Fibroblast of lung (primary cell): ENCODE data around the gene NPPC. TPM values are rescaled to one million over a fixed set of nuclear protein-coding genes. Genes with fewer than 3 reads are reported as not detected.

Experiments
- DNase-seq, 2 donors: peaks; one replicate each; pipeline versions ENCODE4 v3.0.0 to v3.0.0-alpha.2; 2010; ENCODE audit warnings: low read depth in 2 of 2
- H2AFZ ChIP-seq: 2 replicates; pipeline ENCODE4 v1.5.1; 2012; ENCODE audit warnings: low read length, control low read depth, inconsistent platforms
- H3K27ac ChIP-seq: 2 replicates; pipeline ENCODE4 v1.5.1; 2011; ENCODE audit warnings: low read length, control low read depth; ENCODE audit not compliant: insufficient read depth
- H3K27me3 ChIP-seq: 2 replicates; pipeline ENCODE4 v1.5.1; 2011; ENCODE audit warnings: mild to moderate bottlenecking, low read length; ENCODE audit not compliant: control insufficient read depth, insufficient read depth
- H3K36me3 ChIP-seq: 2 replicates; pipeline ENCODE4 v1.5.1; 2011; ENCODE audit warnings: low read length; ENCODE audit not compliant: control insufficient read depth, insufficient read depth
- H3K4me1 ChIP-seq: 2 replicates; pipeline ENCODE4 v1.5.1; 2011; ENCODE audit warnings: low read length; ENCODE audit not compliant: control insufficient read depth, insufficient read depth; ENCODE audit errors: extremely low read depth
- H3K4me2 ChIP-seq: 2 replicates; pipeline ENCODE4 v1.5.1; 2011; ENCODE audit warnings: low read length, control low read depth; ENCODE audit not compliant: insufficient read depth; ENCODE audit errors: extremely low read depth
- H3K4me3 ChIP-seq, 4 experiments: fragments of 200-600 bp in 1 of 4; sonication (generic) in 1 of 4; replicated peaks in 1 of 4; 2 replicates each; pipeline ENCODE4 v1.5.1; 2011 to 2016; ENCODE audit warnings: low read length in 4 of 4, low read depth in 3 of 4, mild to moderate bottlenecking in 3 of 4, control low read depth in 2 of 4, inconsistent platforms in 1 of 4, mixed read lengths in 1 of 4; ENCODE audit not compliant: insufficient read depth in 1 of 4; ENCODE audit errors: control extremely low read depth in 1 of 4
- H3K79me2 ChIP-seq: 2 replicates; pipeline ENCODE4 v1.5.1; 2012; ENCODE audit warnings: mild to moderate bottlenecking, low read length, inconsistent platforms; ENCODE audit not compliant: control insufficient read depth, insufficient read depth
- H3K9ac ChIP-seq: 2 replicates; pipeline ENCODE4 v1.5.1; 2011; ENCODE audit warnings: mild to moderate bottlenecking, low read length, control low read depth; ENCODE audit not compliant: insufficient read depth
- H3K9me3 ChIP-seq: 2 replicates; pipeline ENCODE4 v1.5.1; 2012; ENCODE audit warnings: low read depth, low read length; ENCODE audit not compliant: control insufficient read depth, insufficient read depth
- H4K20me1 ChIP-seq: 2 replicates; pipeline ENCODE4 v1.5.1; 2011; ENCODE audit warnings: low read length; ENCODE audit not compliant: control insufficient read depth, insufficient read depth; ENCODE audit errors: extremely low read depth
- EZH2 ChIP-seq: IDR thresholded peaks from 2 replicates; pipeline ENCODE4 v1.5.1; 2012; ENCODE audit warnings: low read length, control low read depth, mild to moderate bottlenecking; ENCODE audit errors: missing control alignments
- polyA plus RNA-seq, 2 donors: library from polyadenylated mRNA; depleted of rRNA in 1 of 2; stranded (reverse) in 1 of 2; unstranded in 1 of 2; fragments of >200 nt; gene quantifications; 2 replicates each; pipeline ENCODE4 v1.2.1, GENCODE V29; 2011 to 2012; ENCODE audit warnings: missing spikeins in 1 of 2
- total RNA-seq: library from RNA; depleted of rRNA; stranded (reverse); fragments of >200 nt; gene quantifications from 2 replicates; pipeline ENCODE4 v1.2.1, GENCODE V29; 2014
- TF ChIP-seq, protein P1 (sequence below), 2 donors: IDR thresholded peaks in 1 of 2; conservative IDR thresholded peaks in 1 of 2; 1 replicate in 1 of 2; 2 replicates in 1 of 2; pipeline ENCODE4 v1.5.1; 2011 to 2012; ENCODE audit warnings: low read length in 2 of 2, control low read depth in 1 of 2, inconsistent platforms in 1 of 2, low read depth in 1 of 2, mild to moderate bottlenecking in 1 of 2

NPPC gene
- total and polyA plus RNA-seq, 2 donors (not counting 1 experiment from before 2014, with no cell fraction given): not detected

DNA sequence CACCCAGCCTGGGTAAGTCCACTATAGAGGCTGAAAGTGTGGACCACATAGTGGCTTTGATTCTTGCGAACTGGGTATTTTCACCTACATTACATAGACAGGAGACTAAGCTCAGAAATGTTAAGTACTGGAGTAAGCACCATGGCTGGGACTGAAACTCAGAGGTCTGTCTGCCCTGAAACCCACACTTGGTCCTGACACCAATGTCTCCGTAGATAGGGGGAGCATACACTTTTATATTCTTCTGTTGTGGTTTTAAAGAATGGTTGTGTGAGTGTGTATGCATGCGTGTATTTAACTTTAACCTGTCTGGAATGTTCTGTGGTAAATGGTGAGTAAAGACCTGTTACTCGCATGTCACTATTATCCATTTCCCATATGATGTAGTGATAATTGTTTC lies 10.3 kb upstream of the NPPC start:
- TF ChIP-seq, protein P1, sequence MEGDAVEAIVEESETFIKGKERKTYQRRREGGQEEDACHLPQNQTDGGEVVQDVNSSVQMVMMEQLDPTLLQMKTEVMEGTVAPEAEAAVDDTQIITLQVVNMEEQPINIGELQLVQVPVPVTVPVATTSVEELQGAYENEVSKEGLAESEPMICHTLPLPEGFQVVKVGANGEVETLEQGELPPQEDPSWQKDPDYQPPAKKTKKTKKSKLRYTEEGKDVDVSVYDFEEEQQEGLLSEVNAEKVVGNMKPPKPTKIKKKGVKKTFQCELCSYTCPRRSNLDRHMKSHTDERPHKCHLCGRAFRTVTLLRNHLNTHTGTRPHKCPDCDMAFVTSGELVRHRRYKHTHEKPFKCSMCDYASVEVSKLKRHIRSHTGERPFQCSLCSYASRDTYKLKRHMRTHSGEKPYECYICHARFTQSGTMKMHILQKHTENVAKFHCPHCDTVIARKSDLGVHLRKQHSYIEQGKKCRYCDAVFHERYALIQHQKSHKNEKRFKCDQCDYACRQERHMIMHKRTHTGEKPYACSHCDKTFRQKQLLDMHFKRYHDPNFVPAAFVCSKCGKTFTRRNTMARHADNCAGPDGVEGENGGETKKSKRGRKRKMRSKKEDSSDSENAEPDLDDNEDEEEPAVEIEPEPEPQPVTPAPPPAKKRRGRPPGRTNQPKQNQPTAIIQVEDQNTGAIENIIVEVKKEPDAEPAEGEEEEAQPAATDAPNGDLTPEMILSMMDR (conservative IDR thresholded peaks at IDR 0.05 in 1 of 2, IDR thresholded peaks at IDR 0.05 in 1 of 2; ENCODE audit: low read depth in 1 of 2, low read length in 2 of 2): no peak
- no peak for TF ChIP-seq EZH2
- DNase-seq: peak in 1 of 2 donors; percentile 49
- Histone ChIP-seq H3K79me2 (no peaks in the 10 kb centered on the region), H3K4me2 (no peak overlapping the region), H4K20me1 (no peaks in the 10 kb centered on the region), H3K9me3 (no peaks in the 10 kb centered on the region), H3K27me3 (peaks cover 6% of the 10 kb centered on the region), H2AFZ (no peak overlapping the region), H3K4me1 (no peaks in the 10 kb centered on the region), H3K27ac (no peak overlapping the region), H3K4me3 (no peak overlapping the region), H3K9ac (no peak overlapping the region), H3K36me3 (no peaks in the 10 kb centered on the region)

DNA sequence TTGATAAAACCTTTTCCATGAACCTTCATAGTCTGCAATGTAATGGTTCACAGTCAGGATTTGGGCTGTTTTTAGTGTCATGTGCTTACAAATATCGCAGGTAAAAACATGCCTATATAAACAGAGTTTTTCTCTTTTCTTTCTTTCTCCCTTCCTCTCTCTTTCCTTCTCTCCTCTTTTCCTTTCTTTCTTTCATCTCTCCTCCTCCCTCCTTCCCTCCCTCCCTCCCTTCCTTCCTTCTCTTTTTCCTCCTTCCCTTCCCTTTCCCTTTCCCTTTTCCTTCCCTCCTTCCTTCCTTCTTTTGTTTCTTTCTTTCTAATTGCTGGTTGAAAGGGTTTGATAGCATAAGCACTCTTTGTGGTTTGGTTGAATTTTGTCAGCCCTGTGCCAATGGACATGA lies 9.6 kb upstream of the NPPC start:
- H3K4me2 ChIP-seq: no peak overlapping the region
- H3K9me3 ChIP-seq: no peaks in the 10 kb centered on the region
- no peaks in the 10 kb centered on the region for H3K4me1 ChIP-seq
- H3K27ac ChIP-seq: no peak overlapping the region
- H3K4me3 ChIP-seq: no peak overlapping the region
- DNase-seq: no peak
- no peak overlapping the region for H2AFZ ChIP-seq
- H4K20me1 ChIP-seq: no peaks in the 10 kb centered on the region
- H3K36me3 ChIP-seq: no peaks in the 10 kb centered on the region
- H3K9ac ChIP-seq: no peak overlapping the region
- no peak for TF ChIP-seq EZH2
- TF ChIP-seq, protein P1 (conservative IDR thresholded peaks at IDR 0.05 in 1 of 2, IDR thresholded peaks at IDR 0.05 in 1 of 2; ENCODE audit: low read depth in 1 of 2, low read length in 2 of 2): no peak
- H3K27me3 ChIP-seq: peaks cover 7% of the 10 kb centered on the region
- no peaks in the 10 kb centered on the region for H3K79me2 ChIP-seq

DNA sequence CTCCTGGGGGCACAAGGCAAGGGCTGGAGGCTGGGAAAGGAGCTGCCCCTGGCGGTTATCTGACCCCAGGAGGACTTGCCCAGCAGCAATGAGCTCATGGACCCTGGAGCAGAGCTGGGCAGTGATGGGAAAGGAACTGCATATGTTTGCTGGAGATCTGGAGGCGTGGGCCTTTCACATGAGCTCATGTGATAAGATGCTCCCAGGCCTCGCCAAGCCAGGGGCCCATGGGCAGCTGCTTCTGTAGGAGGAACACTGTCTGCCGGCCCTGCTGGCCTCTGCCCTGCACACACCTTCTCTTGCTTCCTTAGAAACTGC lies 9.0 kb upstream of the NPPC start:
- no peaks in the 10 kb centered on the region for H3K9me3 ChIP-seq
- no peak overlapping the region for H3K27ac ChIP-seq
- peaks cover 13% of the 10 kb centered on the region for H3K27me3 ChIP-seq
- no peak for TF ChIP-seq EZH2
- TF ChIP-seq, protein P1 (conservative IDR thresholded peaks at IDR 0.05 in 1 of 2, IDR thresholded peaks at IDR 0.05 in 1 of 2; ENCODE audit: low read depth in 1 of 2, low read length in 2 of 2): no peak
- no peak overlapping the region for H3K4me2 ChIP-seq
- no peak overlapping the region for H3K4me3 ChIP-seq
- no peak overlapping the region for H3K9ac ChIP-seq
- H2AFZ ChIP-seq: no peak overlapping the region
- DNase-seq: no peak
- H4K20me1 ChIP-seq: no peaks in the 10 kb centered on the region
- H3K79me2 ChIP-seq: no peaks in the 10 kb centered on the region
- no peaks in the 10 kb centered on the region for H3K4me1 ChIP-seq
- H3K36me3 ChIP-seq: no peaks in the 10 kb centered on the region
